Vagina (tissue), 2 donors: Measurements from ENCODE around the gene GUCY1A2.
"Not testable (repeated sequence)": the region's sequence is repeated elsewhere in the genome, so short reads cannot be mapped to it uniquely, and the experiment has no call there.

Experiments used
- CTCF ChIP-seq, 3 experiments: fragments of 450-650 bp in 2 of 3; fragments of 200-600 bp in 1 of 3; sonication (generic) in 1 of 3; IDR thresholded peaks; one replicate each; pipeline ENCODE4 v1.5.1; 2017 to 2019; ENCODE audit warnings: antibody characterized with exemption in 3 of 3, mild to moderate bottlenecking in 2 of 3, moderate library complexity in 2 of 3
- POLR2A ChIP-seq, 2 donors: fragments of 450-650 bp; IDR thresholded peaks; one replicate each; pipeline ENCODE4 v1.6.1; 2017; ENCODE audit warnings: antibody characterized with exemption in 2 of 2, mild to moderate bottlenecking in 2 of 2, moderate library complexity in 2 of 2
- POLR2AphosphoS5 ChIP-seq, 2 donors: sonication (generic); formaldehyde crosslinking; IDR thresholded peaks; one replicate each; pipeline ENCODE4 v1.9.0; 2017; ENCODE audit warnings: antibody characterized with exemption in 2 of 2, mild to moderate bottlenecking in 2 of 2, low read depth in 1 of 2; ENCODE audit not compliant: insufficient read depth in 1 of 2

GRCh38 chr11:106826558-106826957 is 191.7 kb downstream of the GUCY1A2 start:
- TF ChIP-seq CTCF (IDR thresholded peaks at IDR 0.05); POLR2A (IDR thresholded peaks at IDR 0.05); POLR2AphosphoS5 (IDR thresholded peaks at IDR 0.05; ENCODE audit: insufficient read depth in 1 of 2, low read depth in 1 of 2): not testable (repeated sequence)
